Type B pancreatic cell (in vitro differentiated cells): ENCODE results near the gene SMAP1. TPM values are rescaled to one million over a fixed set of nuclear protein-coding genes. Genes with fewer than 3 reads are reported as not detected.

Experiments used
- DNase-seq: peaks from one replicate; pipeline ENCODE4 v3.0.0; 2021; ENCODE audit warnings: mixed read lengths; ENCODE audit not compliant: unreplicated experiment; ENCODE audit errors: extremely low spot score
- H3K27ac Mint-ChIP-seq: 2 replicates; pipeline ENCODE4 v1.8.0; 2021; ENCODE audit warnings: mild to moderate bottlenecking, mixed read lengths
- H3K27me3 Mint-ChIP-seq: 2 replicates; pipeline ENCODE4 v1.8.0; 2021; ENCODE audit warnings: mixed read lengths
- H3K36me3 Mint-ChIP-seq: 2 replicates; pipeline ENCODE4 v1.8.0; 2021; ENCODE audit warnings: mixed read lengths
- H3K4me1 Mint-ChIP-seq: one replicate; pipeline ENCODE4 v1.8.0; 2021; ENCODE audit warnings: mixed read lengths; ENCODE audit not compliant: unreplicated experiment
- H3K4me3 Mint-ChIP-seq: 2 replicates; pipeline ENCODE4 v1.8.0; 2021; ENCODE audit warnings: mild to moderate bottlenecking, mixed read lengths
- H3K9me3 Mint-ChIP-seq: 2 replicates; pipeline ENCODE4 v1.8.0; 2021; ENCODE audit warnings: mixed read lengths
- CTCF ChIP-seq: fragments of 200-600 bp; sonication (generic); conservative IDR thresholded peaks from 2 replicates; pipeline ENCODE4 v1.5.0; 2021; ENCODE audit warnings: antibody characterized with exemption, mild to moderate bottlenecking
- total RNA-seq: library from RNA; stranded (reverse); gene quantifications from 2 replicates; pipeline ENCODE4 v1.2.1, GENCODE V29; 2021; ENCODE audit warnings: low replicate concordance

SMAP1 gene
- total RNA-seq, 1 donor from 2014 or later, result 22.8 TPM

- Mint-ChIP-seq H3K27ac (no peak overlapping the region), H3K9me3 (peaks cover 6% of the 10 kb centered on the region), H3K36me3 (peaks cover 9% of the 10 kb centered on the region), H3K4me1 (no peaks in the 10 kb centered on the region), H3K27me3 (no peaks in the 10 kb centered on the region), H3K4me3 (no peak overlapping the region)
- DNase-seq, result no peak
- no peak for TF ChIP-seq CTCF
These were observed 123.0 kb downstream of the SMAP1 start for GRCh38 chr6:70790483-70791224.

- Mint-ChIP-seq H3K27me3 (no peaks in the 10 kb centered on the region), H3K9me3 (peaks cover 1% of the 10 kb centered on the region), H3K27ac (no peak overlapping the region), H3K4me3 (no peak overlapping the region), H3K4me1 (no peaks in the 10 kb centered on the region), H3K36me3 (peaks cover 17% of the 10 kb centered on the region)
- no peak for TF ChIP-seq CTCF
- no peak for DNase-seq
These were observed 129.9 kb downstream of the SMAP1 start for GRCh38 chr6:70797625-70798024.

GRCh38 chr6:70806086-70806485 lies 138.4 kb downstream of the SMAP1 start:
- H3K9me3 Mint-ChIP-seq, result peaks cover 9% of the 10 kb centered on the region

GRCh38 chr6:70811788-70812187 lies 144.1 kb downstream of the SMAP1 start:
- no peaks in the 10 kb centered on the region for H3K4me1 Mint-ChIP-seq
- H3K36me3 Mint-ChIP-seq, result no peaks in the 10 kb centered on the region
- no peaks in the 10 kb centered on the region for H3K27me3 Mint-ChIP-seq
- no peak overlapping the region for H3K4me3 Mint-ChIP-seq
- H3K9me3 Mint-ChIP-seq, result no peaks in the 10 kb centered on the region
- no peak for DNase-seq
- no peak for TF ChIP-seq CTCF
- no peak overlapping the region for H3K27ac Mint-ChIP-seq

More at GRCh38 chr6:70806086-70806485, 138.4 kb downstream of the SMAP1 start:
- no peaks in the 10 kb centered on the region for H3K27me3 Mint-ChIP-seq
- H3K4me3 Mint-ChIP-seq, result no peak overlapping the region
- peaks cover 17% of the 10 kb centered on the region for H3K36me3 Mint-ChIP-seq
- no peak for DNase-seq
- H3K4me1 Mint-ChIP-seq, result no peaks in the 10 kb centered on the region
- no peak for TF ChIP-seq CTCF
- no peak overlapping the region for H3K27ac Mint-ChIP-seq

- no peak overlapping the region for H3K27ac Mint-ChIP-seq
- no peak for TF ChIP-seq CTCF
- H3K4me1 Mint-ChIP-seq, result no peaks in the 10 kb centered on the region
- H3K27me3 Mint-ChIP-seq, result no peaks in the 10 kb centered on the region
- H3K36me3 Mint-ChIP-seq, result no peaks in the 10 kb centered on the region
- no peak overlapping the region for H3K4me3 Mint-ChIP-seq
- no peak for DNase-seq
- H3K9me3 Mint-ChIP-seq, result no peaks in the 10 kb centered on the region
These were observed 146.2 kb downstream of the SMAP1 start for GRCh38 chr6:70813885-70814284.
